Measurements from ENCODE around the gene PLXNA2.

PLXNA2 gene

GRCh38 chr1:207992677-207993236, 251.4 kb downstream of the PLXNA2 start:
- Histone ChIP-seq H3K4me1 (ENCODE audit: insufficient read depth, low read length) (no peaks in the 10 kb centered on the region; the same call in 1 of the 2 replicates), H3K27ac (ENCODE audit: low read length) (no peak overlapping the region), H3K9me3 (ENCODE audit: insufficient read depth, low read depth, low read length) (no peaks in the 10 kb centered on the region), H3K36me3 (ENCODE audit: insufficient read depth, low read depth, low read length) (no peaks in the 10 kb centered on the region), H3K27me3 (ENCODE audit: insufficient read depth, low read length) (no peaks in the 10 kb centered on the region), H3K9ac (ENCODE audit: low read depth, low read length) (no peak overlapping the region), H3K4me3 (ENCODE audit: low read length) (no peak overlapping the region)

GRCh38 chr1:207991583-207992026, 252.6 kb downstream of the PLXNA2 start:
- H3K27ac ChIP-seq (ENCODE audit: low read length) = no peak overlapping the region
- no peaks in the 10 kb centered on the region for H3K27me3 ChIP-seq (ENCODE audit: insufficient read depth, low read length)
- H3K9ac ChIP-seq (ENCODE audit: low read depth, low read length) = no peak overlapping the region
- H3K4me3 ChIP-seq (ENCODE audit: low read length) = no peak overlapping the region
- H3K4me1 ChIP-seq (ENCODE audit: insufficient read depth, low read length) = no peaks in the 10 kb centered on the region
- H3K9me3 ChIP-seq (ENCODE audit: insufficient read depth, low read depth, low read length) = no peaks in the 10 kb centered on the region
- no peaks in the 10 kb centered on the region for H3K36me3 ChIP-seq (ENCODE audit: insufficient read depth, low read depth, low read length)

GRCh38 chr1:207990876-207991582, 253.2 kb downstream of the PLXNA2 start:
- no peaks in the 10 kb centered on the region for H3K36me3 ChIP-seq (ENCODE audit: insufficient read depth, low read depth, low read length)
- H3K27me3 ChIP-seq (ENCODE audit: insufficient read depth, low read length) = no peaks in the 10 kb centered on the region
- H3K9ac ChIP-seq (ENCODE audit: low read depth, low read length) = no peak overlapping the region
- H3K4me3 ChIP-seq (ENCODE audit: low read length) = no peak overlapping the region
- H3K27ac ChIP-seq (ENCODE audit: low read length) = no peak overlapping the region
- H3K9me3 ChIP-seq (ENCODE audit: insufficient read depth, low read depth, low read length) = no peaks in the 10 kb centered on the region
- no peaks in the 10 kb centered on the region for H3K4me1 ChIP-seq (ENCODE audit: insufficient read depth, low read length)

- Histone ChIP-seq H3K9me3 (ENCODE audit: insufficient read depth, low read depth, low read length) (no peaks in the 10 kb centered on the region), H3K4me3 (ENCODE audit: low read length) (no peak overlapping the region), H3K27ac (ENCODE audit: low read length) (no peak overlapping the region), H3K36me3 (ENCODE audit: insufficient read depth, low read depth, low read length) (no peaks in the 10 kb centered on the region), H3K4me1 (ENCODE audit: insufficient read depth, low read length) (no peaks in the 10 kb centered on the region), H3K27me3 (ENCODE audit: insufficient read depth, low read length) (no peaks in the 10 kb centered on the region), H3K9ac (ENCODE audit: low read depth, low read length) (no peak overlapping the region)
Measured at GRCh38 chr1:207990455-207990854, 253.7 kb downstream of the PLXNA2 start.

- H3K36me3 ChIP-seq (ENCODE audit: insufficient read depth, low read depth, low read length) = no peaks in the 10 kb centered on the region
- H3K27ac ChIP-seq (ENCODE audit: low read length) = no peak overlapping the region
- H3K9ac ChIP-seq (ENCODE audit: low read depth, low read length) = no peak overlapping the region
- H3K4me3 ChIP-seq (ENCODE audit: low read length) = no peak overlapping the region
- no peaks in the 10 kb centered on the region for H3K27me3 ChIP-seq (ENCODE audit: insufficient read depth, low read length)
- no peaks in the 10 kb centered on the region for H3K9me3 ChIP-seq (ENCODE audit: insufficient read depth, low read depth, low read length)
- no peaks in the 10 kb centered on the region for H3K4me1 ChIP-seq (ENCODE audit: insufficient read depth, low read length)
Measured at GRCh38 chr1:207988326-207989165, 255.6 kb downstream of the PLXNA2 start.

GRCh38 chr1:207987164-207987563, 257.0 kb downstream of the PLXNA2 start:
- H3K9me3 ChIP-seq (ENCODE audit: insufficient read depth, low read depth, low read length) = no peaks in the 10 kb centered on the region
- no peak overlapping the region for H3K9ac ChIP-seq (ENCODE audit: low read depth, low read length)

GRCh38 chr1:207985996-207986395, 258.2 kb downstream of the PLXNA2 start:
- Histone ChIP-seq H3K9me3 (ENCODE audit: insufficient read depth, low read depth, low read length) (no peaks in the 10 kb centered on the region), H3K36me3 (ENCODE audit: insufficient read depth, low read depth, low read length) (no peaks in the 10 kb centered on the region), H3K27ac (ENCODE audit: low read length) (no peak overlapping the region), H3K4me1 (ENCODE audit: insufficient read depth, low read length) (no peaks in the 10 kb centered on the region), H3K27me3 (ENCODE audit: insufficient read depth, low read length) (no peaks in the 10 kb centered on the region), H3K9ac (ENCODE audit: low read depth, low read length) (no peak overlapping the region), H3K4me3 (ENCODE audit: low read length) (no peak overlapping the region)

More at GRCh38 chr1:207987164-207987563, 257.0 kb downstream of the PLXNA2 start:
- H3K36me3 ChIP-seq (ENCODE audit: insufficient read depth, low read depth, low read length) = no peaks in the 10 kb centered on the region
- no peaks in the 10 kb centered on the region for H3K27me3 ChIP-seq (ENCODE audit: insufficient read depth, low read length)
- no peak overlapping the region for H3K4me3 ChIP-seq (ENCODE audit: low read length)
- H3K27ac ChIP-seq (ENCODE audit: low read length) = no peak overlapping the region
- H3K4me1 ChIP-seq (ENCODE audit: insufficient read depth, low read length) = no peaks in the 10 kb centered on the region

GRCh38 chr1:207984831-207985572, 259.2 kb downstream of the PLXNA2 start:
- Histone ChIP-seq H3K36me3 (ENCODE audit: insufficient read depth, low read depth, low read length) (no peaks in the 10 kb centered on the region), H3K4me3 (ENCODE audit: low read length) (no peak overlapping the region), H3K27me3 (ENCODE audit: insufficient read depth, low read length) (no peaks in the 10 kb centered on the region), H3K9ac (ENCODE audit: low read depth, low read length) (no peak overlapping the region), H3K27ac (ENCODE audit: low read length) (no peak overlapping the region), H3K9me3 (ENCODE audit: insufficient read depth, low read depth, low read length) (no peaks in the 10 kb centered on the region), H3K4me1 (ENCODE audit: insufficient read depth, low read length) (no peaks in the 10 kb centered on the region)

GRCh38 chr1:207983044-207983635, 261.0 kb downstream of the PLXNA2 start:
- Histone ChIP-seq H3K9me3 (ENCODE audit: insufficient read depth, low read depth, low read length) (no peaks in the 10 kb centered on the region), H3K27ac (ENCODE audit: low read length) (no peak overlapping the region), H3K4me3 (ENCODE audit: low read length) (no peak overlapping the region), H3K27me3 (ENCODE audit: insufficient read depth, low read length) (no peaks in the 10 kb centered on the region), H3K9ac (ENCODE audit: low read depth, low read length) (no peak overlapping the region), H3K36me3 (ENCODE audit: insufficient read depth, low read depth, low read length) (no peaks in the 10 kb centered on the region), H3K4me1 (ENCODE audit: insufficient read depth, low read length) (no peaks in the 10 kb centered on the region)

GRCh38 chr1:207981976-207982375, 262.2 kb downstream of the PLXNA2 start:
- H3K27me3 ChIP-seq (ENCODE audit: insufficient read depth, low read length) = no peaks in the 10 kb centered on the region
- H3K36me3 ChIP-seq (ENCODE audit: insufficient read depth, low read depth, low read length) = no peaks in the 10 kb centered on the region
- H3K4me1 ChIP-seq (ENCODE audit: insufficient read depth, low read length) = no peaks in the 10 kb centered on the region
- H3K9me3 ChIP-seq (ENCODE audit: insufficient read depth, low read depth, low read length) = no peaks in the 10 kb centered on the region
- H3K9ac ChIP-seq (ENCODE audit: low read depth, low read length) = no peak overlapping the region
- H3K4me3 ChIP-seq (ENCODE audit: low read length) = no peak overlapping the region
- H3K27ac ChIP-seq (ENCODE audit: low read length) = no peak overlapping the region

- Histone ChIP-seq H3K36me3 (ENCODE audit: insufficient read depth, low read depth, low read length) (no peaks in the 10 kb centered on the region), H3K27me3 (ENCODE audit: insufficient read depth, low read length) (no peaks in the 10 kb centered on the region), H3K9me3 (ENCODE audit: insufficient read depth, low read depth, low read length) (no peaks in the 10 kb centered on the region), H3K9ac (ENCODE audit: low read depth, low read length) (no peak overlapping the region), H3K4me3 (ENCODE audit: low read length) (no peak overlapping the region), H3K27ac (ENCODE audit: low read length) (no peak overlapping the region), H3K4me1 (ENCODE audit: insufficient read depth, low read length) (no peaks in the 10 kb centered on the region)
Measured at GRCh38 chr1:207978441-207978840, 265.7 kb downstream of the PLXNA2 start.

Measured in iPS-20b (cell line).